NCI-H1417 treated with DMSO at 0.1 percent for 48 hours (cell line): Measurements from ENCODE around the gene CACNA1D.

Source experiments
- DNase-seq: peaks from one replicate; lab custom pipeline; 2025; lab: John Stamatoyannopoulos, UW

Gene CACNA1D

DNA sequence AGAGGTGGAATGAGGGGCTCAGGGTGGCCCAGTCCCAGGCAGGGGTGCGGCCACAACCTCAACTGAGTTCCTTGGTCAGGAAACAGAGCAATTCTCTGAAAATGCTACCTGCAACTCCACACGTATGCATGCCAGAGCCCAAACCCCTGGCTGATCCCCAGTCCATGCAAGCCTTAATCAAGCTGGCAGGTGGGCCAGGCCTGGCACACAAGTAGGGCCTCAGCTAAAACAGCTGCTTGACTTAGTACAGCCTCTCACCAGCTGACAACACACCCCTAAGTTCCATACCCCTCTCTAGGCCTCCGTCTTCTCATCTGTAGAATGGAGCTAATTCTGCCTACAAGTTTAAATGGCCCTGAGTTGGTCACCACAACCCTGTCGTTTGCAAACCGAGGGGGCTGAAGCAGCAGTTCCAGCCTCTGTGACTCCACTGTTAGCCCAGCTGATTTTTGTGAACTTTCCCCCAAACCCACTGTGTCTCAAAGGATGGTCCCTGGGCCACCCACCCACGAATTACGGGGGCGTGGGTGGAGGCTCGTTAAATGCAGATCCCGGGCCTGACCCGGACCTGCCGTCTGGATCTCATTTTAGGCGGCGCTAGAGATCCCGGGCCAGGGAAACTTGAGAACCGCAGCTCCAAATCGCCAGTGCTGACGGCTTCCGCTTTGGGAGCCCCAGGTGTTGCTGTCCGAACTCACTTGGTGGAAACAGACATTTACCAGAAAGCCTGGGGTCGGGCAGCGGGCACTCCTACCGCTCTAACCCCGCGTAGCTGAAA is 350.9 kb downstream of the CACNA1D start:
- DNase-seq, result no peak

DNA sequence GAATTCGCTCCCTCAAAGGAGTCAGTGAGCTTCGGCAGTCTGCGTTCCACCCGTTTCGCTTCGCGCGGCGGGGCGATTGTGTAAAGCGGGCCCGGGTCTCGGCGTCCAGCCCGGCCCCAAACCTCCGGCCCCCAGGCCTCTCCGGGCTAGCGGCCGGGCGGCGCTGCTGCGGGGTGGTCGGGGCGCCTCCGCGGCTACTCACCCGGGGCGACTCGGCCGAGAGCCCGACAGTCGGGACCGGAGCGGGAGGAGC is 351.4 kb downstream of the CACNA1D start:
- DNase-seq, result no peak

DNA sequence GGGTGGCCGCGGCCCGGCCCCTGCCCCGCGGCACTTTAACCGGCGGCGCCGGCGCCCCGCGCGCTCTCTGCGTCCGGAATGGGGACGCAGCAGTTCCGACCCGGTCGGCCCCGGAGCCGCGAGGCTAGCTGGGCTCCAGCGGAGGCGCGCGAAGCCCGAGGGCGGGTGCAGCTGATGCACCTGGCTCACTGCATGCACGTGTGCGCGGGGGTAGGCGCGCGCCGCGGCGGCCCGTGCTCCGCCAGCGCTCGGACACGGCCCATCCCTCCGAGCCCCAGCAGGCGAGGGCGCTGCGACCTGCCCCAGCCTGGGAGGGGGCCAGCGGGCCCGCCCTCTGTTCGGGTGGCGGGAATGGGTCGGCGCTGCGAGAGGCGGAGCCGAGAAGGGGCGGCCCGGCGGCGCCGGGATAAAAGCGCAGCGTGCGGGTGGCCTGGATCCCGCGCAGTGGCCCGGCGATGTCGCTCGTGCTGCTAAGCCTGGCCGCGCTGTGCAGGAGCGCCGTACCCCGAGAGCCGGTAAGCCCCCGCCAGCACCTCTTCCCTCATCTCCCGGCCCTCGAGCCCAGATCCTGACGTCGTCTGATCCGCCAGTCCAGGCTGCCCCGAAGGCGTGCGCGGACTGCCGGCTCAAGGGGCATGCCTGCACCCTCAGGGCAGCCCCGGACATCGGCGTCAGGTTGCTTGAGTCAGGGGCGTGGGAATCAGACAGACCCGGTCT is 351.9 kb downstream of the CACNA1D start, which contains the start of the genes CHDH and IL17RB:
Gene CHDH (minus strand): TSS at position 286 of the 717 bp plus-strand sequence. CDS start 22,411 bp downstream, outside the sequence.
Gene IL17RB (plus strand): TSS at position 435 of the 717 bp plus-strand sequence. CDS start 21 bp downstream, at position 456.
- no peak for DNase-seq

DNA sequence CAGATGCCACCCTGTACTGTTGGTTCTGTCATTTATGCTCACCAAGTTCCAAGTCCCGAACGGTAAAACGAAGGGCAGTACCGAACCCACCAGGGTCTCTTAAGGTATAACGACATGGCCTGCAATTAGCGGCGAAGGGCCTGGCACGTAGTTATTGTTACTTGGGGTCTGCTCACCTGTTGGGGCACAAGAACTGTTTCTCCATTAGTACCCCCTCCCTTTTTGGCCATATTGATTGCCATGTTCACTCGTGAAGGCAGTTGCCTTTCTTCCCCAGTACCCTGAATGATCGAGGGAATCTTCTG is 352.4 kb downstream of the CACNA1D start:
- DNase-seq, result no peak

DNA sequence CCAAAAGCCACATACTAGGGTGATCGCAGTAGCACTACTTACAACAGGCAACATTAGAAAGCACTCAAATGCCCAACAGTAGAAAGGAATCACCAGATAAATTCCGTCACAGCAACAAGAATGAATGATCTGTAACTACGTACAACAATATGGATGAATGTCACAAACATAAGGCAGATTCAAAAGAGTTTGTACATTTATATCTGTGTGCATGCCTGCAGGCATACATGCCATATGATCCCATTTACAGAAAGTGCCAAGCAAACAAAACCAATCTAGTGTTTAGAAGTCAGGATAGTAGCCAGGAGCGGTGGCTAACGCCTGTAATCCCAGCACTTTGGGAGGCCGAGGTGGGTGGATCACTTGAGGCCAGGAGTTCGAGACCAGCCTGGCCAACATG is 355.5 kb downstream of the CACNA1D start:
- DNase-seq, result no peak

DNA sequence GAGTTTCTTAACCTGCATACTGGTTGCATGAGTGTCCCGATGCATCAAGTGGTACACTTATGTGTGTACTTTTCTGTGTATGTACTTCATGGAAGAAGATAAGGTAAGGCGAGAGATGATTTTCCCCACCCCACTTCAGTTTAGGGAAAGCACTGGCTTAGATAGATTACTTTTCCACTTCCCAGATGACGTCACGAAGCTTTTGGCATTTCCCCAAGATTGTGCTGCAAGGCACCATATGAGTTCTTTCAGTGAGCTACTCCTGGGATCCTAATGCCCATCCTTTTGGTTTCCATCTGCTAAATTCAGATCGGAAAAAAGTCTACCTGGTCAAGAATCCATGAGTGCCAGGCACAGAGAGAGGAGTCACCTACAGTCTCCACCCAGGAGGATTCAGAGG is 356.5 kb downstream of the CACNA1D start:
- no peak for DNase-seq

DNA sequence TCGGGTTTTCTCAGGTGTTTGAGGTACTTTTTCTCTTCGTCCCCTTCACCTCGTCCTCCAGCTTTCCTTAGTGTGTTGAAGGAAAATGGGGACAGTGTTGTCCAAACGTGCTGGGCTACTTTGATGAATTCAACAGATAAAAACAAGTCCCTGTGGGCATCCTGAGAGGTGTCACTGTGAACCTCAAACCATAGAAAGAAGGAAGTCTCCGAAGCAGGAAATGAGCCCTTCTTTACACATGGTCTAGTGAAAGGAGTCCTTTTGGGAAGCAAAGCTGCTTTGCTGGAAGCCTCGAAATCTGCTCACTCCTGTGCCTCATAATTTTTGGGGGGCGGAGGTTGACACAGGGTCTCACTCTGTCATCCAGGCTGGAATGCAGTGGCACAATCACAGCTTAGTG is 362.6 kb downstream of the CACNA1D start:
- no peak for DNase-seq

DNA sequence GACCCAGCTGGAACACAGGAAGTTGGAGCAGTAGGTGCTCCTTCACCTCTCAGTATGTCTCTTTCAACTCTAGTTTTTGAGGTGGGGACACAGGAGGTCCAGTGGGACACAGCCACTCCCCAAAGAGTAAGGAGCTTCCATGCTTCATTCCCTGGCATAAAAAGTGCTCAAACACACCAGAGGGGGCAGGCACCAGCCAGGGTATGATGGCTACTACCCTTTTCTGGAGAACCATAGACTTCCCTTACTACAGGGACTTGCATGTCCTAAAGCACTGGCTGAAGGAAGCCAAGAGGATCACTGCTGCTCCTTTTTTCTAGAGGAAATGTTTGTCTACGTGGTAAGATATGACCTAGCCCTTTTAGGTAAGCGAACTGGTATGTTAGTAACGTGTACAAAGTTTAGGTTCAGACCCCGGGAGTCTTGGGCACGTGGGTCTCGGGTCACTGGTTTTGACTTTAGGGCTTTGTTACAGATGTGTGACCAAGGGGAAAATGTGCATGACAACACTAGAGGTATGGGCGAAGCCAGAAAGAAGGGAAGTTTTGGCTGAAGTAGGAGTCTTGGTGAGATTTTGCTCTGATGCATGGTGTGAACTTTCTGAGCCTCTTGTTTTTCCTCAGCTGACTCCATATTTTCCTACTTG is 363.8 kb downstream of the CACNA1D start:
- DNase-seq, result no peak

DNA sequence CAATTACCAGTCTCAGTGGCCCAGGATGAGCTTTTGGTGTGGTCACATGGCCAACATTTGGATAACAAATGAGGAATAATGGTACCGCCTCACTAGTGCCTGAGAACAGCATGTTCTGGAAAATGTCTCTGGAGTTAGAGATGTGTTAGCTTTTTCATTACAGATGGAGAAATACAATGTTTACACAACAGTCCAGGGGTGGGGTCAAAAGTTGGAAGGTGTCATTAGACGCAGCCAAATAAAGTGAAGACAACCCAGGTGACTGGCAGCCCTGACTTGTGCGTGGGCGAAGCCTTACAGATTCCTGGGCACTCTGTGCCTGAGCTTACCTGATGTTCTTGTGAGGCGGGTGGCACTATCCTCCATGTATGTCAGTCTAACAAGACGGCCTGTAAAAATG is 364.8 kb downstream of the CACNA1D start:
- no peak for DNase-seq

DNA sequence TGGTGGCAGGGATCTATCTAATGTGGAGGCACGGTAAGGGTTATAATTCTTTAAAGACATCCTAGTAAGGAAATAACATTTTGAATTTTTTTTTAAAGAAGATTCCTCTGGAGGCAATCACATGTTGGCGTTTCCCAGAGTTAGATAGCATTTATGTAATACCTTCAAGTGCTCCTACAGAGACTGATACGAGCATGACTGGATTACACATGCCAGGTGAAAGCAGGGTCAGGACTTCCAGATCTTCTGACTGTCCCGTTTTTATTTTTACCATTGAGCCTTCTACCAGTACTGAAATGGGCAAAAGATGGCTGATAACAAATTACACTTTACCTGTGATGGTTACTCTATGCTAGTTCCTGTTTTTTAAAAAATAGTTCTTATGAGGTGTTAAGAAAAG is 365.8 kb downstream of the CACNA1D start:
- DNase-seq, result no peak

DNA sequence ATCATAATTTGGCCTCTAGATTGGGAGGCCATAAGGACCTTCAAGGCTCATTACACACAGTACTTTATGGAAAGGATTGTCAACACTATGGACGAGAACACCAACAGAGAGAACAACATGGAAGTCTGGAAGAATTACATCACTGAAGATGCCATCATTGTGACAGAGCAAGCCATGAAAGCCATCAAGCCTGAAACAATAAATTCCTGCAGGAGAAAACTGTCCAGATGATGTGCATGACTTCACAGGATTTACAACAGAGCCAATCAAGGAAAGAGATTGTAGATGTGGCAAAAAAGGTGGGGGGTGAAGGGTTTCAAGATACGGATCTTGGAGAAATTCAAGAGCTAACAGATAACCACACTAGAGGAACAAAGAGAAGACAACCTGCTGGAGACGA is 367.8 kb downstream of the CACNA1D start:
- DNase-seq, result no peak

DNA sequence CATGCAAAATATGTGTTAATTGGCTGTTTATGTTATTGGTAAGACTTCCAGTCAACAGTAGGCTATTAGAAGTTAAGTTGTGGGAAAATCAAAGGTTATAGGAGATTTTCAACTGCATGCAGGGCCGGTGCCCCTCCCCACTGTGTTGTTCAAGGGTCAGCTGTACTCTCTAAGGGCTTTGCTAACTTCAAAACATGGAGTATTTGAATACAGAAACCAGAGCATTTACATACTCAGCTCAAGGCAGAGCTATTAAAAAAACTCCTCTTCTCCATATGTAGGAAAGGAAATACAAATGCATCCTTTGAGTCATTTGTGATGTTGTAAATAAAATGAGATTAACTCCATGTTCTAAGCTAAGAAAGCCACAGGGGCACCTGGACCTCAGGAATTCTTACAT is 368.7 kb downstream of the CACNA1D start:
- no peak for DNase-seq
